Upper lobe of left lung (tissue), 4 donors: ENCODE results near the gene HNRNPC.

Source experiments
- CTCF ChIP-seq, 6 experiments: fragments of 450-650 bp in 4 of 6; fragments of 200-600 bp in 2 of 6; sonication (generic) in 2 of 6; IDR thresholded peaks; one replicate each; pipeline ENCODE4 v1.5.1; 2016 to 2019; ENCODE audit warnings: antibody characterized with exemption in 6 of 6
- POLR2AphosphoS5 ChIP-seq, 2 donors: sonication (generic); formaldehyde crosslinking; IDR thresholded peaks; one replicate each; pipeline ENCODE4 v1.5.1; 2017; ENCODE audit warnings: antibody characterized with exemption in 2 of 2

GRCh38 chr14:21200752-21201461 lies 68.3 kb downstream of the HNRNPC start:
- TF ChIP-seq CTCF (IDR thresholded peaks at IDR 0.05): no peak
- TF ChIP-seq POLR2AphosphoS5 (IDR thresholded peaks at IDR 0.05): no peak
